DMS 273 (cell line): Measurements from ENCODE around the gene SLC2A4.
"Not testable (repeated sequence)": the region's sequence is repeated elsewhere in the genome, so short reads cannot be mapped to it uniquely, and the experiment has no call there.

ENCODE experiments used
- DNase-seq: peaks from one replicate; lab custom pipeline; 2025; ENCODE audit not compliant: unreplicated experiment; lab: John Stamatoyannopoulos, UW

SLC2A4 gene

GRCh38 chr17:7322520-7323194 lies 41.1 kb downstream of the SLC2A4 start:
- no peak for DNase-seq

- peak; percentile 41 for DNase-seq
Observed at GRCh38 chr17:7323731-7324437, 42.4 kb downstream of the SLC2A4 start.

- DNase-seq = no peak
Observed at GRCh38 chr17:7324438-7324779, 42.9 kb downstream of the SLC2A4 start.

- DNase-seq = no peak
Observed at GRCh38 chr17:7325031-7325528, 43.6 kb downstream of the SLC2A4 start.

GRCh38 chr17:7326186-7326585 lies 44.7 kb downstream of the SLC2A4 start:
- no peak for DNase-seq

- no peak for DNase-seq
Observed at GRCh38 chr17:7327056-7327455, 45.5 kb downstream of the SLC2A4 start.

- no peak for DNase-seq
Observed at GRCh38 chr17:7327501-7327900, 46.0 kb downstream of the SLC2A4 start.

- DNase-seq = no peak
Observed at GRCh38 chr17:7328009-7328408, 46.5 kb downstream of the SLC2A4 start.

- peak; percentile 63 for DNase-seq
Observed at GRCh38 chr17:7328840-7329373, 47.4 kb downstream of the SLC2A4 start, which contains the start of gene NEURL4. NEURL4 (minus strand) TSS chr17:7329335; CDS start chr17:7329312, 23 bp downstream.

- peak; percentile 98 for DNase-seq
Observed at GRCh38 chr17:7329374-7329996, 48.0 kb downstream of the SLC2A4 start.

- peak; percentile 84 for DNase-seq
Observed at GRCh38 chr17:7329997-7330637, 48.6 kb downstream of the SLC2A4 start.

- DNase-seq = no peak
Observed at GRCh38 chr17:7330638-7331015, 49.1 kb downstream of the SLC2A4 start.

- DNase-seq = no peak
Observed at GRCh38 chr17:7332111-7332510, 50.6 kb downstream of the SLC2A4 start.

GRCh38 chr17:7332600-7333069 lies 51.1 kb downstream of the SLC2A4 start:
- DNase-seq = not testable (repeated sequence)

- DNase-seq = no peak
Observed at GRCh38 chr17:7334938-7335538, 53.5 kb downstream of the SLC2A4 start.

- DNase-seq = not testable (repeated sequence)
Observed at GRCh38 chr17:7335765-7336164, 54.2 kb downstream of the SLC2A4 start.

- no peak for DNase-seq
Observed at GRCh38 chr17:7336240-7337175, 55.0 kb downstream of the SLC2A4 start, which contains the start of gene ACAP1. ACAP1 (plus strand) TSS chr17:7336529; CDS start chr17:7336735, 206 bp downstream.

- DNase-seq = not testable (repeated sequence)
Observed at GRCh38 chr17:7337600-7337999, 56.1 kb downstream of the SLC2A4 start.
